Raji (cell line): Measurements from ENCODE around the gene MSANTD2.

ENCODE experiments used
- POLR2A ChIP-seq: IDR thresholded peaks from 2 replicates; pipeline ENCODE4 v1.6.1; 2011; ENCODE audit warnings: low read depth, low read length, control low read depth; ENCODE audit not compliant: insufficient read depth

The MSANTD2 gene

GRCh38 chr11:124745835-124746620 is 54.2 kb downstream of the MSANTD2 start:
- TF ChIP-seq POLR2A = 0 out of 2 replicates have a peak, but pooled peaks have one; percentile 10

- TF ChIP-seq POLR2A = no peak
Observed at GRCh38 chr11:124745270-124745834, 54.9 kb downstream of the MSANTD2 start.

- no peak for TF ChIP-seq POLR2A
Observed at GRCh38 chr11:124743050-124743449, 57.2 kb downstream of the MSANTD2 start.

GRCh38 chr11:124742555-124742954 is 57.7 kb downstream of the MSANTD2 start:
- TF ChIP-seq POLR2A = no peak

- TF ChIP-seq POLR2A = no peak
Observed at GRCh38 chr11:124740277-124740882, 59.8 kb downstream of the MSANTD2 start.

GRCh38 chr11:124739479-124740276 is 60.5 kb downstream of the MSANTD2 start, which contains the start of gene NRGN:
Gene NRGN, plus strand, starts transcription at chr11:124739942. Its CDS starts 143 bp downstream, at chr11:124740085.
- TF ChIP-seq POLR2A = peak; percentile 49

- no peak for TF ChIP-seq POLR2A
Observed at GRCh38 chr11:124738713-124739478, 61.3 kb downstream of the MSANTD2 start.

- TF ChIP-seq POLR2A = no peak
Observed at GRCh38 chr11:124737638-124738305, 62.4 kb downstream of the MSANTD2 start.

- TF ChIP-seq POLR2A = no peak
Observed at GRCh38 chr11:124736736-124737135, 63.5 kb downstream of the MSANTD2 start.

- no peak for TF ChIP-seq POLR2A
Observed at GRCh38 chr11:124732230-124732629, 68.0 kb downstream of the MSANTD2 start.

GRCh38 chr11:124729571-124729970 is 70.6 kb downstream of the MSANTD2 start:
- no peak for TF ChIP-seq POLR2A

- no peak for TF ChIP-seq POLR2A
Observed at GRCh38 chr11:124728134-124728533, 72.1 kb downstream of the MSANTD2 start.

GRCh38 chr11:124727474-124727873 is 72.7 kb downstream of the MSANTD2 start:
- no peak for TF ChIP-seq POLR2A

- TF ChIP-seq POLR2A = no peak
Observed at GRCh38 chr11:124725719-124726105, 74.5 kb downstream of the MSANTD2 start.
